Peyer's patch (tissue), 4 donors: ENCODE data around the gene RASSF8. TPM values are rescaled to one million over a fixed set of nuclear protein-coding genes. Genes with fewer than 3 reads are reported as not detected.

Experiments
- DNase-seq, 3 donors: peaks; one replicate each; pipeline ENCODE4 v3.0.0-alpha.2; 2017 to 2019
- H3K27ac ChIP-seq, 4 donors: fragments of 200-600 bp; sonication (generic); one replicate each; pipeline ENCODE4 v1.5.1; 2016 to 2019
- H3K27me3 ChIP-seq, 2 donors: fragments of 200-600 bp; sonication (generic); one replicate each; pipeline ENCODE4 v1.5.1; 2019
- H3K36me3 ChIP-seq, 3 donors: fragments of 200-600 bp; sonication (generic); one replicate each; pipeline ENCODE4 v1.5.1; 2016 to 2019
- H3K4me1 ChIP-seq, 4 donors: fragments of 200-600 bp; sonication (generic); one replicate each; pipeline ENCODE4 v1.5.1; 2016 to 2019
- H3K4me3 ChIP-seq, 4 donors: fragments of 200-600 bp; sonication (generic); 1 replicate in 3 of 4; 2 replicates in 1 of 4; pipeline ENCODE4 v1.5.1; 2016 to 2019; ENCODE audit warnings: mild to moderate bottlenecking in 1 of 4
- H3K9me3 ChIP-seq, 4 donors: fragments of 200-600 bp; sonication (generic); one replicate each; pipeline ENCODE4 v1.5.1; 2016 to 2019; ENCODE audit warnings: mild to moderate bottlenecking in 1 of 4
- POLR2A ChIP-seq, 2 donors: fragments of 450-650 bp; IDR thresholded peaks; one replicate each; pipeline ENCODE4 v1.5.1; 2017; ENCODE audit warnings: antibody characterized with exemption in 2 of 2, mild to moderate bottlenecking in 2 of 2, moderate library complexity in 2 of 2
- total RNA-seq, 4 donors: library from RNA; depleted of rRNA; stranded (reverse); fragments of >200 nt; gene quantifications; one replicate each; pipeline ENCODE4 v1.1.0, GENCODE V29; 2016
- TF ChIP-seq, protein P1 (sequence below), 6 experiments: fragments of 450-650 bp in 4 of 6; fragments of 200-600 bp in 2 of 6; sonication (generic) in 1 of 6; IDR thresholded peaks; one replicate each; pipeline ENCODE4 v1.5.1; 2017 to 2019; ENCODE audit warnings: antibody characterized with exemption in 6 of 6, mild to moderate bottlenecking in 3 of 6, moderate library complexity in 1 of 6

The RASSF8 gene
- total RNA-seq, 4 donors from 2014 or later = 1.2 to 56.9 (median 12.0) TPM

DNA sequence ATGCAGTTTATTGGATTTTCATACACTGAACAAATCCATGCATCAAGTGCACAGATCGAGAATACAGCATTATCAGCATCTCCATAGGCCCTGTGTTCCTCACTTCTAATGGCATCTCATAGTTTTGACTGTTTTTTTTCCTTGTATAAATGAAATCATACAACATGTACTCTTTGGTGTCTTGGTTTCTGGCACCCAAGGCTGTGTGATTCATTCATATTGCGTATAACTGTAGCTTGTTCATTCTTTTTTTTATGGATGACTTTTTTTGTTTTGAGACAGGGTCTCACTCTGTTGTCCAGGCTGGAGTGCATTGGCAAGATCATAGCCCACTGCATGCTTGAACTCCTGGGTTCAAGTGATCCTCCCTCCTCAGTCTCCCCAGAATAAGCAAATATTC lies 14.3 kb downstream of the RASSF8 start:
- Histone ChIP-seq H3K27ac (no peak overlapping the region), H3K27me3 (no peaks in the 10 kb centered on the region), H3K36me3 (no peaks in the 10 kb centered on the region), H3K9me3 (no peaks in the 10 kb centered on the region), H3K4me3 (no peak overlapping the region), H3K4me1 (no peaks in the 10 kb centered on the region)
- no peak for DNase-seq
- TF ChIP-seq POLR2A (IDR thresholded peaks at IDR 0.05) = no peak
- TF ChIP-seq, protein P1, sequence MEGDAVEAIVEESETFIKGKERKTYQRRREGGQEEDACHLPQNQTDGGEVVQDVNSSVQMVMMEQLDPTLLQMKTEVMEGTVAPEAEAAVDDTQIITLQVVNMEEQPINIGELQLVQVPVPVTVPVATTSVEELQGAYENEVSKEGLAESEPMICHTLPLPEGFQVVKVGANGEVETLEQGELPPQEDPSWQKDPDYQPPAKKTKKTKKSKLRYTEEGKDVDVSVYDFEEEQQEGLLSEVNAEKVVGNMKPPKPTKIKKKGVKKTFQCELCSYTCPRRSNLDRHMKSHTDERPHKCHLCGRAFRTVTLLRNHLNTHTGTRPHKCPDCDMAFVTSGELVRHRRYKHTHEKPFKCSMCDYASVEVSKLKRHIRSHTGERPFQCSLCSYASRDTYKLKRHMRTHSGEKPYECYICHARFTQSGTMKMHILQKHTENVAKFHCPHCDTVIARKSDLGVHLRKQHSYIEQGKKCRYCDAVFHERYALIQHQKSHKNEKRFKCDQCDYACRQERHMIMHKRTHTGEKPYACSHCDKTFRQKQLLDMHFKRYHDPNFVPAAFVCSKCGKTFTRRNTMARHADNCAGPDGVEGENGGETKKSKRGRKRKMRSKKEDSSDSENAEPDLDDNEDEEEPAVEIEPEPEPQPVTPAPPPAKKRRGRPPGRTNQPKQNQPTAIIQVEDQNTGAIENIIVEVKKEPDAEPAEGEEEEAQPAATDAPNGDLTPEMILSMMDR (IDR thresholded peaks at IDR 0.05) = no peak

DNA sequence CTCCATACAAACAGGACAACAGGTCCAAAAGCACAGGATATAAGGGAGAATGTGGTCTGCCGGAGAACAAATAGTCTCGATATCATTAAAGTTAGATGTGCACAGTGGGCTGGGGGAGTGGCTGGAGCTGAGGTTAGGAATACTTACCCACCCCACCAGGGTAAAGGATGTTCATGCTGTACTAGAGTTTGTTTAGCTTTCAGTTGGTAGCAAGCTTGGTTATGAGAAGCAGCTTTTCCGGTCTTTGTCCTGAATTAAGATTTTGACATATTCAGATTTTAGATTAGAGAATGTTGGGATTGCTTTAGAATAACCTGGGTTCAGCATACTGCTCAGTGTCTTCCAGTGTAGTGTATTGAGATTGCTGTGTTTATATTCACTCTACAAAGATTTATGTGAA lies 16.7 kb downstream of the RASSF8 start:
- no peaks in the 10 kb centered on the region for H3K36me3 ChIP-seq
- H3K4me1 ChIP-seq = no peaks in the 10 kb centered on the region
- H3K27ac ChIP-seq = no peak overlapping the region
- H3K4me3 ChIP-seq = no peak overlapping the region
- no peak for DNase-seq
- no peaks in the 10 kb centered on the region for H3K9me3 ChIP-seq
- TF ChIP-seq, protein P1 (IDR thresholded peaks at IDR 0.05) = no peak
- TF ChIP-seq POLR2A (IDR thresholded peaks at IDR 0.05) = no peak
- H3K27me3 ChIP-seq = no peaks in the 10 kb centered on the region

DNA sequence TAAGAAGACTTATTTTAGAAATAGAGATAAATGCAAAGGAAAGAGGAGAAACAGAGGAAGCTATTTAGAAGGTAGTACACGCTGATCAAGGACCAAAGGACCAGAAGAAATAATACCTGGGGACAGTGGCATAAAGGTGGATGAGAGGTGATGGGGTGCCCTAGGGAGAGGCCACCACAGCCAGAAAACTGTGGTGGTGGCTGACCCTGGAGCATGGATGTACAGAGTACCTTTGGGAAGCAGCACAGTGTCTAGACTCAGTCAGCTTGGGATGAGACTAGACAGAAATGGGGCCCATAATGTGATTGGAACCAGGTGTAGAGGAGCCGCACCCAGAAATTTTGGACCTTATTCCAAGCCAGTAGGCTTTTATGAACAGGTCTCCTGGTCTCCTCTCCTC lies 17.2 kb downstream of the RASSF8 start:
- no peaks in the 10 kb centered on the region for H3K9me3 ChIP-seq
- no peaks in the 10 kb centered on the region for H3K27me3 ChIP-seq
- H3K27ac ChIP-seq = no peak overlapping the region
- TF ChIP-seq, protein P1 (IDR thresholded peaks at IDR 0.05) = no peak
- TF ChIP-seq POLR2A (IDR thresholded peaks at IDR 0.05) = no peak
- H3K36me3 ChIP-seq = no peaks in the 10 kb centered on the region
- H3K4me3 ChIP-seq = no peak overlapping the region
- no peaks in the 10 kb centered on the region for H3K4me1 ChIP-seq
- no peak for DNase-seq

DNA sequence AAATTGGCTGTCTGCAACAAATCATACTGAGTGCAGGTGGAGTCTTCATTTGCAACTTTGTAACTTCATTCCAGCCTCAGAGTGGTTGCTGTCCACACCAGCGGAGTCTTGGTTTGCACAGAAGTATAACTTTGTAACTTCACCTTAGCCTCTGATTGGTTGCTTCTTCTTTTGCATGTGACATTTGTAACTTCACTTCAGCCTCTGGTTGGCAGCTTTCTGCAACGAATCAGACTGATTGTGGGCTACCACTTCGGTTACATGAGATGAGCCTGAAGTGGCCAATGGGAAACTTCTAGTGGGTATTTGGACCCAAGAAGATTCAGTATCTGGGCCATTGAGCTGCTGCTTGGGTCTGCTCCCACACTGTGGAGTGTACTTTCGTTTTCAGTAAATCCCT lies 17.8 kb downstream of the RASSF8 start:
- H3K27me3 ChIP-seq = no peaks in the 10 kb centered on the region
- DNase-seq = no peak
- H3K36me3 ChIP-seq = no peaks in the 10 kb centered on the region
- H3K27ac ChIP-seq = no peak overlapping the region
- no peaks in the 10 kb centered on the region for H3K4me1 ChIP-seq
- H3K9me3 ChIP-seq = no peaks in the 10 kb centered on the region
- TF ChIP-seq, protein P1 (IDR thresholded peaks at IDR 0.05) = no peak
- TF ChIP-seq POLR2A (IDR thresholded peaks at IDR 0.05) = no peak
- H3K4me3 ChIP-seq = no peak overlapping the region

DNA sequence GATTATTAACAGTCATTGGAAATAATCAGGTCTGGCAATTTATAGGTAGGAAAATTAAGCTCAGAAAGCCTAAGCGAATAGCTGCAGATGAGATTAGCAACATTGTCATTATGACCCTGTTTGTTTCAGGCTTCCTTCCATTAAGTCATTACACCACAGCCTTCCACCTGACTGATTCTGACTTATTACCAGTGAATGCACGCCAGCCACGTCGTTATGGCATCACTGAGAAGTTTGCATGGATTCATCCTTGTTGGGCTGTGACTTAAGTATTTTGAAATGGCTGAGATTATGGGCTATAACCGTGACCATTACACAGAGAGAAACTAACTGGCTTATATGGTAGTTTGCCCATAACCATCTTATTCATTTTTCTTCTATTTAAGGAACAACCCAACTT lies 18.6 kb downstream of the RASSF8 start:
- Histone ChIP-seq H3K4me3 (no peak overlapping the region), H3K9me3 (no peaks in the 10 kb centered on the region), H3K4me1 (no peaks in the 10 kb centered on the region), H3K27me3 (no peaks in the 10 kb centered on the region), H3K27ac (no peak overlapping the region), H3K36me3 (no peaks in the 10 kb centered on the region)
- DNase-seq = no peak
- TF ChIP-seq, protein P1 (IDR thresholded peaks at IDR 0.05) = no peak
- TF ChIP-seq POLR2A (IDR thresholded peaks at IDR 0.05) = no peak

DNA sequence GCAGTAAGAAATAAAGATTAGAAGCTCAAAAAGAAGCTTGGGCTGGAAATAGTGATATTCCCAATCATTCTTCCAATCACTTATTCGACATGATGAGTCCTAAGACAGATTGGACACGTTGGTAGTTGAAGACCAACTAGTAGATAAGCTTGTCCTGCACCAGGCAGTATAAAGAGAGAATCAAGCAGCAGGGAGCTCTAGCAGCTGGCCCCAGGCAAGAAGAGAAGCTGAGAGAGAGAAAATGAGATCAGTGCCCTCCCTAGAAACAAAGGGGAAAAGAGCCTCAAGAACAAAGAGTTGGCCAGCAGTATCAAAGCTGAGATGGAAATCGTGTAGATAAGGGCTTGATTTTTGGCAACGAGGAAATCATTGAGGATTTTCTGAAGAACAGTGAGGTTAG lies 20.6 kb downstream of the RASSF8 start:
- Histone ChIP-seq H3K36me3 (no peaks in the 10 kb centered on the region), H3K27me3 (no peaks in the 10 kb centered on the region)

More for the DNA sequence above, 20.6 kb downstream of the RASSF8 start:
- no peak for DNase-seq
- no peaks in the 10 kb centered on the region for H3K4me1 ChIP-seq
- H3K9me3 ChIP-seq = no peaks in the 10 kb centered on the region
- H3K27ac ChIP-seq = no peak overlapping the region
- H3K4me3 ChIP-seq = no peak overlapping the region
- TF ChIP-seq, protein P1 (IDR thresholded peaks at IDR 0.05) = no peak
- no peak for TF ChIP-seq POLR2A (IDR thresholded peaks at IDR 0.05)
